ENCODE measurements around the gene PARD6B.

GRCh38 chr20:50754420-50754819, 23.0 kb downstream of the PARD6B start:
- TF ChIP-seq, protein P1, sequence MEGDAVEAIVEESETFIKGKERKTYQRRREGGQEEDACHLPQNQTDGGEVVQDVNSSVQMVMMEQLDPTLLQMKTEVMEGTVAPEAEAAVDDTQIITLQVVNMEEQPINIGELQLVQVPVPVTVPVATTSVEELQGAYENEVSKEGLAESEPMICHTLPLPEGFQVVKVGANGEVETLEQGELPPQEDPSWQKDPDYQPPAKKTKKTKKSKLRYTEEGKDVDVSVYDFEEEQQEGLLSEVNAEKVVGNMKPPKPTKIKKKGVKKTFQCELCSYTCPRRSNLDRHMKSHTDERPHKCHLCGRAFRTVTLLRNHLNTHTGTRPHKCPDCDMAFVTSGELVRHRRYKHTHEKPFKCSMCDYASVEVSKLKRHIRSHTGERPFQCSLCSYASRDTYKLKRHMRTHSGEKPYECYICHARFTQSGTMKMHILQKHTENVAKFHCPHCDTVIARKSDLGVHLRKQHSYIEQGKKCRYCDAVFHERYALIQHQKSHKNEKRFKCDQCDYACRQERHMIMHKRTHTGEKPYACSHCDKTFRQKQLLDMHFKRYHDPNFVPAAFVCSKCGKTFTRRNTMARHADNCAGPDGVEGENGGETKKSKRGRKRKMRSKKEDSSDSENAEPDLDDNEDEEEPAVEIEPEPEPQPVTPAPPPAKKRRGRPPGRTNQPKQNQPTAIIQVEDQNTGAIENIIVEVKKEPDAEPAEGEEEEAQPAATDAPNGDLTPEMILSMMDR (IDR thresholded peaks at IDR 0.05 in 4 of 5, conservative IDR thresholded peaks at IDR 0.05 in 1 of 5) = no peak
- TF ChIP-seq POLR2A (IDR thresholded peaks at IDR 0.05) = no peak

All from gastrocnemius medialis (tissue), 4 donors.